Sigmoid colon (tissue), 4 donors: Measurements from ENCODE around the gene UBE2M.

Experiments
- CTCF ChIP-seq, 4 experiments: fragments of 450-650 bp in 3 of 4; fragments of 200-600 bp in 1 of 4; IDR thresholded peaks; one replicate each; pipeline ENCODE4 v1.5.1; 2016 to 2019; ENCODE audit warnings: antibody characterized with exemption in 4 of 4, mild to moderate bottlenecking in 3 of 4, moderate library complexity in 2 of 4
- POLR2A ChIP-seq, 2 donors: fragments of 450-650 bp; IDR thresholded peaks; one replicate each; pipeline ENCODE4 v1.6.1; 2016; ENCODE audit warnings: antibody characterized with exemption in 2 of 2, mild to moderate bottlenecking in 2 of 2, moderate library complexity in 2 of 2
- POLR2AphosphoS5 ChIP-seq, 4 donors: sonication (generic); formaldehyde crosslinking; IDR thresholded peaks; one replicate each; pipeline ENCODE4 v1.6.1; 2017; ENCODE audit warnings: antibody characterized with exemption in 4 of 4

DNA sequence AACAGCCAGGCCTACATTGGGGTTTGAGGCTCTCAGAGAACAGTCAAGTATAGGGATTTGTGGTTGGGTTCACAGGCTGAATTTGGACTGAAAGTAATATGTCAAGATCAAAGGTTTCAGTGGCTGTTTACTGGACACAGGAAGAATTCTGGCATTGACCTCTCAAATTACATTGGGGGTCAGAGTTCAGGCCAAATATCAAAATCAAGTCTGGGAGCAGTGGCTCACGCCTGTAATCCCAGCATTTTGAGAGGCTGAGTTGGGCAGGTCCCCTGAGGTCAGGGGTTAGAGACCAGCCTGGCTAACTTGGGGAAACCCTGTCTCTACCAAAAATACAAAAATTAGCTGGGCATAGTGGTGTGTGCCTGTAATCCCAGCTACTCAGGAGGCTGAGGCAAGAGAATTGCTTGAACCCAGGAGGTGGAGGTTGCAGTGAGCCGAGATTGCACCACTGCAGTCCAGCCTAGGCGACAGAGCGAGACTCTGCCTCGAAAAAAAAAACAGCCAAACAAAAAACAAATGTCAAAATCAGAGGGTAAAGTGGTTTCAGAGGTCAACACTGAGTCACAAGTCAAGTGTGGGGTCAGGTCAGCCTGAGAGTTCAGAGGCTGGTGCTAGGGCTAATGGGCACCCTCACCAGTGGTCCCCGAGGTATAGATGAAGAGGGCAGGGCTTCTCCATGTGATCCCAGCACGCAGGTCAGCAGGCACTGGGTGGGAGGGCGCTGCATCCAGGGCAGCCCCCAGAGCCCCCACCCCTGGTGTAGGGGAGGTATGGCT is 48.1 kb downstream of the UBE2M start:
- TF ChIP-seq CTCF (IDR thresholded peaks at IDR 0.05) = no peak
- TF ChIP-seq POLR2A (IDR thresholded peaks at IDR 0.05) = no peak
- TF ChIP-seq POLR2AphosphoS5 (IDR thresholded peaks at IDR 0.05) = no peak
